ENCODE data around the gene DNAI1.
"Not testable (repeated sequence)": the region's sequence is repeated elsewhere in the genome, so short reads cannot be mapped to it uniquely, and the experiment has no call there.

Gene DNAI1

GRCh38 chr9:34512131-34513078 is 53.8 kb downstream of the DNAI1 start:
- no peak for DNase-seq (ENCODE audit: low read depth in 4 of 4, low spot score in 1 of 4)

DNA sequence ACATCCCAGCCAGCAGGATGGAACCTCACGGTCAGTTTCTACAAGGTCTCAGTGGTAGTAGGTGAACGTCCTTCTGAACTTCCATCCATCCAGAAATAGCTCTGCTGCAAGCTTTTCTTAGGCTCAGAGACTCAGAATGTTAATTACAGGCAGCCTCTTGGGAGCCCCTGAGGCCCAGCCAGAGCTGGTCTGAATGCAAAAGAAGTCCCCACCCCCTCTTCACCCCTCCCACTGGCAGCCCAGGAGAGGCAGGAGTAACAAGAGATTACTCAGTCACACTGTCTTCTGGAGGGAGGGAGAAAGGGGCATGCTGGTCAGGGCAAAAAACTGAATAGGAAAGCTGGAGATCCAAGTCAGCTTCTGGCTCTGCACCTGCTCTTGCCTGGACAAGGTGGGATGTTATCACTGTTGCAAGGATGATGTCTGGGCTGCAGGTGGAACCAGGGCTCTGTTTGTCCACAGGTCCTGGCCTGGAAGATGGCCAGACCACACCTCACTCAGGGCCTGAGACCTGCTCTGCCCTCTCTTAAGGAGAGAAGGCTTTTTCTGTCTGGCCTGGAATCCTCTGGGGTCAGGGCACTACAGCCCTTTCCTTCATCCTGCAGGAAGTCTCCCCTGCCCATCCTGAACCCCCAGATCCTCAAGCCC is 55.1 kb downstream of the DNAI1 start:
- DNase-seq (ENCODE audit: low read depth in 4 of 4, low spot score in 1 of 4) = no peak

DNA sequence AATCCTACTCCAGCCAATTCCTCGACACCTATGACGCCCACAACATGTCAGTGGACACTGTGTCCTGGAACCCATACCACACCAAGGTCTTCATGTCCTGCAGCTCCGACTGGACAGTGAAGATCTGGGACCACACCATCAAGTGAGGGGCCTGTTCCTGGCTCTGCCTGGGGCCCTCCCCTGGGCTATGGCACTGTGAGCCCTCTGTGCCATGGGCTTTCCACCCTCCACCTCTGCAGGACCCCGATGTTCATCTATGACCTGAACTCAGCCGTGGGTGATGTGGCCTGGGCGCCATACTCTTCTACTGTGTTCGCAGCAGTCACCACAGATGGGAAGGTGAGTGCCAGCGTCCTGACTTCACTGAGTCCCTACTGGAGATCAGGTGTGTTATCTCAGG is 55.8 kb downstream of the DNAI1 start:
- no peak for DNase-seq (ENCODE audit: low read depth in 4 of 4, low spot score in 1 of 4)

GRCh38 chr9:34514816-34515215 is 56.2 kb downstream of the DNAI1 start:
- no peak for DNase-seq (ENCODE audit: low read depth in 4 of 4, low spot score in 1 of 4)

DNA sequence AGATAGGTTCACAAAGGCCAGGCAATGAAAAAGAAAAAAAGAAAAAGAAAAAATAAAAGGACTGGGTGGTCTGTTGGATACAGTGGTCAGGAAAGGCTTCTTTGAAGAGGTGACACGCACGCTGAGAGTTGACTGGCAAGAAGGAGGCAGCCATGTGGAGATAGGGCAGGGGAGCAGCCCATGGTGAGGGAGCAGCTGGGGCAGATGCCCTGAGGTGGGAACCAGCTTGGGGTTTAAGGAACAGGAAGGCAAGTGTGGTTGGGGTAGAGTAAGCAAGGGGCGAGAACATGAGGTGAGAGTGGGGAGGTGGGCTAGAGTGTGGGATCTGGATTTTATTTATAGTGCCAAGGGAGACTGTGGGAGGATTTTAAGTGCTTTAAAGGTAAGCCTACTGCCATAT is 57.4 kb downstream of the DNAI1 start:
- DNase-seq (ENCODE audit: low read depth in 4 of 4, low spot score in 1 of 4) = no peak

- no peak for DNase-seq (ENCODE audit: low read depth in 4 of 4, low spot score in 1 of 4)
These were observed 58.6 kb downstream of the DNAI1 start for GRCh38 chr9:34517185-34517584.

GRCh38 chr9:34518110-34518616 is 59.6 kb downstream of the DNAI1 start:
- no peak for DNase-seq (ENCODE audit: low read depth in 4 of 4, low spot score in 1 of 4)

DNA sequence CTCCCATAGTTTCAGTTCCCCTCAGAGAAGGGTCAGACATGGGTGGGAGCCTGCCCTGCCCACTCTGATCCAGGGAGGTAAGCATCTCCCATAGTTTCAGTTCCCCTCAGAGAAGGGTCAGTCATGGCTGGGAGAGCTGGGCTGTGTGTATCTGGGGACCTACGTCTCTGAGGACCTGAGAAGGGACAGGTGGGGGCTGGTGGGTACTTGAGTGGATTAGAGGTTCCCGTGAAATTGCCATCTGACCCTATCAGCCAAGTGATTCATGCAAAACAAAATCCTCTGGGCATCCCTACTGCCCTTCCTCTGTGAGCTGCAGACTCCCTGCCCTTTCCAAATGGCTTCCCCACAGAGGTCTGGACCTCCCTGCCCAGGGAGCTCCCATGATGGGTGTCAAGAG is 60.3 kb downstream of the DNAI1 start:
- no peak for DNase-seq (ENCODE audit: low read depth in 4 of 4, low spot score in 1 of 4)

DNA sequence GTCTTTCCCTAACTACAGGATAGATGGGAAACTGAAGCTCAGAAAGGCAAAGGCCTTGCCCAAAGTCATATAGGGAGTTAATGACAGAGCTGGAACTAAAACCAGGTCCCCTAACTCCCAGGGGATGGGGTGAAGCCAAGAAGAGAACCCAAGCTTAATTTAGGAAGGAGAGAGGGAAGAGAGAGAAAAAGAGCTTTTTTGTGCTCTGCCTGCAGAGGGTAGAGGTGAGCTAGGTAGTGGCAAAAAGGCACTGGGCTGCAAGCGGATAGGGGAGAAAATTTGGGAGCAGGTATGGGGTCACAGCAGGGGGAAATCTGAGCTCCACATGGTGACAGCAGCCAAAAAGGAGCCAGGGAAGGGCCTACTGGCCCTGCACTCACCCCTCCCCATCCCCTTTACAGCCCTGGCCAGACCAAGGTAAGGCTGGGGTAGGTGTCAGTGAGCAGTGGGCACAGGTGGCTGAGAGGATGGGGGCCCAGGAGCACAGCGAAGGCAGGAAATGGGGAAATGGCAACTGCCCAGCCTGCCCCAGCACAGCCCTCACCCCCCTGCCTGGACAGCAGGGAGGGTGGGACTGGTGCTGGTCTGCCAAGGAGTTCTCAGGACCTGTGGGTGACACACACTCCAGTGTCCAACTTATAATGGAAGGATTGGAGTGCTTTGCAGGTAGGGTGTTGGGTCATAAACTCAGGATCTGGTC is 60.9 kb downstream of the DNAI1 start:
- no peak for DNase-seq (ENCODE audit: low read depth in 4 of 4, low spot score in 1 of 4)

- no peak for DNase-seq (ENCODE audit: low read depth in 4 of 4, low spot score in 1 of 4)
These were observed 61.5 kb downstream of the DNAI1 start for GRCh38 chr9:34520096-34520495.

DNA sequence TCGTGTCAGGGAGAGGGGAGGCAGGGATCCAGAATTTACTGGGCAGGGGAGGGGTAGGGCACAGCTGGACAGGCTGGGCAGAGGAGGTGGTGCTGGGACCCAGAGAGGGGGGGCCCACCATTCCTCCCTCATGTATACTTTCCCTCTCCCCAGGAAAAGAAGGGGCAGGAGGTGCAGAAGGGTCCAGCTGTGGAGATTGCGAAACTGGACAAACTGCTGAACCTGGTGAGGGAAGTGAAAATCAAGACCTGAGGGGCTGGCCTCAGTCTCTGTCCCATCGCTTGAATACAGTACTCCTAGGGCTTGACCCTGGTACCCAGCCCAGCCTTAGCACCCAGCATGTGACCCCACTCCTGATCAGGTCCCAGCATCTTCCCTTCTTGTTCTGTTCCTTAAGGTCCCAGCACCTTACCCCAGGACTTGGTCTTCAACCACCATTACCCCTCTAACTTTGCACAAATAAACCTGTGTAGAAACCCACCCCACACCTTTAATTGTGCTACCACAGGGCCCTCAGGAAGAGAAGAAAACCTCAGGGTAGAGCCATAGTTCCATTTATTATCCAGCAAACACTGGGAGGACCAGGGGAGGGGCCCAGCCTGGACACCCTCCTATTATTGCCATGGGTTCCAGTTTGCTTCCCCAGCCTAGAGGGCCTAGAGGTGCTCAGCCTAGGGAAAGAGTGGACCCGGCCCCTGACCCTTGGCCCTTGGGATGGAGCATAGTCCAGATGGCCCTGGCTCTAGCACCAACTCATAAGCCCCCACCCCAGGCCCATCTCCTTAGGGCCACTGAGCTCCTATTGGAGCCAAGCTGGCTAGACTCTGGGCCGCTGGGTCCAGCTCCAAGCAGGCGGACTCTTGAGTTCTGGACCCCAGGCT is 62.1 kb downstream of the DNAI1 start:
- DNase-seq (ENCODE audit: low read depth in 4 of 4, low spot score in 1 of 4) = no peak

- no peak for DNase-seq (ENCODE audit: low read depth in 4 of 4, low spot score in 1 of 4)
These were observed 62.9 kb downstream of the DNAI1 start for GRCh38 chr9:34521406-34522045.

- no peak for DNase-seq (ENCODE audit: low read depth in 4 of 4, low spot score in 1 of 4)
These were observed 63.7 kb downstream of the DNAI1 start for GRCh38 chr9:34522091-34522887.

DNA sequence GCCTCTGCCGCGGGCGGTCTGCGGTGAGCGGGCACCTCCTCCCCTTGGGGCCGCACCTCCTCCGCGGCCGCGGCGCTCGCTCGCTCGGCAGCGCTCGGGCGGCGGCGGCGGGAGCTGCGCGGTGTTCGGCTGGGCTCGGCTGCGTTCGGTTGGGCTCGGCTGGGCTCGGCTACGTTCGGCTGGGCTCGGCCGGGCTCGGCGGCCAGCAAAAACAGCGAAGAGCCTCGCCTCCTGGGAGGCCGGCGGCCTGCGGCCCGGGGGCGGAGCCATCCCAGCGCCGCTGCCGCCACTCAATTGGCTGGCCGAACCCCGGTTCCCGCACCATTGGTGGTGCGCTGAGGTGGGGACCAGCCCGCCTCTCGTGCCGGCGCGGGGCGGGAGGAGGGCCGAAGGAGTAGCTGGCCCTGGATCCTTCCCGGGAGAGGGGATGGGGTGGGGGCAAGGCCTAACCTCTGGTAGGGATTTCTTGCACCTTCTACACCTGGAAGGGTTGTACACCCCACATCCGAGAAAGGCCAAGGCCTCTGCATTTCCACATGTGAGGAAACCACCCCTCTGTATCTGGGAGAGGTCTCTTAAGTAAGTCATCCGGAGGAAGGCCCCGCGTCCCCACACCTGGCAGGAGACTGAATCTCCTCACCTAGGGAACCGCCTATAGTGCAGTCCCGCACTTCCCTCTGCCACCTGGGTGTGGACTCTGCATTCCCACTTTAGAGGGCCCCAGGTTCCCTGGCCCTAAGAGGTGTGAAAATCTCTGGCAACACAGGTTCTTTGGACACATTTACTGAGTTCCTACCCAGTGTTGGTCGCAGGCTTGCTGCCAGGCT is 64.6 kb downstream of the DNAI1 start, which contains the start of gene ENHO:
Gene ENHO (minus strand): TSS at position 20 of the 827 bp plus-strand sequence. CDS start 1,295 bp downstream, outside the sequence.
- DNase-seq (ENCODE audit: low read depth in 4 of 4, low spot score in 1 of 4) = peak; percentile 73 to 88 (median 82)

DNA sequence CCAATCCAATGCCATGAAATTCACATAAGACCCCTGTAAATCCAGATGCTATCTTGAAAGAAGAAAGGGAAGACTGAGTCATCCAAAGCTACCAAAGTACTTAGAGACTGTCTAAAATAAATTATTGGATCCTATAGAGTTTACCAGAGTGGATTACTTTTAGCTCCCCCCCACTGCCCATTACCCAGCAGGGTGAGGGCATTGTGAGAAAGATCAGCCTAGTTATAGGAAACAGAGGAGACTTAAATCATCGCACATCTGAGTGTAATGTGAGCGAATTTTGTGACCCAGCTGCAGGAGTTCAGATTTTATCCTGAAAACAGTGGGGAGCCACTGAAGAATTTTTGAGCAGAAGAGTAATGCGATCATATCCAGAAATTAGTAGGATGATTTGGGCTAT is 65.7 kb downstream of the DNAI1 start:
- DNase-seq (ENCODE audit: low read depth in 4 of 4, low spot score in 1 of 4) = no peak

DNA sequence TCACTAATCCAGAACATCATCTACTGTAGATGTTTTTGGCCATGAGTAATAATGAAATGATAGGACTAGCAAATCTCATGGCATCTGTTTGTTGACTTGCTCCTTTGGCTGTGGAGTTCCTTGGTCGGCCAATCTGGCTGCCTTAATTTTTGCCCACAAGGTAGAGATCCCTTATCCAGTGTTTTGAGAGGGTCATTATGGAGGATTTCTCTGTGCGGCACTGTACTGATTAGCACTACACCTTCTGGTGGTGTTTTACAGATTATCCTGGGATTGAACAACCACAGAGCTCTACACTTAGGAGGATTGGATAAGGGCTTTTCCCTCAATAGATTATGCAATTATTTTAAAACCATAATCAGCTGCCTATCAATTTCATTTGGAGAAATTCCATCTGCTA is 67.4 kb downstream of the DNAI1 start:
- no peak for DNase-seq (ENCODE audit: low read depth in 4 of 4, low spot score in 1 of 4)

- not testable (repeated sequence) for DNase-seq (ENCODE audit: low read depth in 4 of 4, low spot score in 1 of 4)
These were observed 73.4 kb downstream of the DNAI1 start for GRCh38 chr9:34532041-34532440.

- no peak for DNase-seq (ENCODE audit: low read depth in 4 of 4, low spot score in 1 of 4)
These were observed 78.1 kb downstream of the DNAI1 start for GRCh38 chr9:34536685-34537084.

Data from stimulated activated CD4-positive, alpha-beta T cell treated with anti-CD3 and anti-CD28 coated beads, Interleukin-1b, Interleukin-23, amount 100 ng/mL, for 24 hours (primary cell).